ENCODE data around the gene PRKCB. TPM values are rescaled to one million over a fixed set of nuclear protein-coding genes. Genes with fewer than 3 reads are reported as not detected.
A peak's percentile ranks its signal among the peaks of the same experiment; 100 is the strongest.

The PRKCB gene
- total and polyA plus RNA-seq, 9 donors = 0.38 to 5.0 (median 1.2) TPM

DNA sequence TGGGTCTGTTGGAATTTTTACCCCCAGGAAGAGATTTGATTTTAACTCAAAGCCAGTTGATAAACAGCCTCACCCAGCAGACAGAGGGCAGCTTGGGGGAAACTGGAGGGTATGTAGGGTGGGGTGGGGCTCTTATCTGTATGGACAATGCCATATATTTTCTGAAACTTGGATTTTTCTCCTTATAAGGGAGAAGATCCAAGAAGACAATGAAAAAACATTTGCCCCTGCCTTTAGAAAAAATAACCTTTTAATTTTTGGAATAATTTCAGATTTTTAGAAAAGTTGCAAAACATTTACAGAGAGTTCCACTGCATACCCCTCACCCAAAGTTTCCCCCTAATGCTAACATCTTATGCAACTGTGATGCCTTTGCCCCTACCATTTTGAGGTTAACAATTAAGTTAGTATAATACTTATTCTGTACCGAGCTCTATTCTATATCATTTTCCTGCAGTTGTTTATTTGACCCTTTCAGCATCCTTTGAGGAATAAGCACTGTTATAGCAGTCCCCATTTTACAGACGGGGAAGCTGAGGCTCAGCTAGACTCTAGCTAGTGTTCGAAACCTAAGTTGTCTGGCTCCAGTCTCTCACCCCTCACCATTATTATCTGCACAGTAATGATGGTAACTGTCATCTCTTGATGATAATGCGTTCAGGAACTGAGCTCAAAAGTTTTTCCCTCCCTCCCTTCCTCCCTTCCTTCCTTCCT, 66.4 kb downstream of the PRKCB start:
- intact Hi-C loops (cut with DNase I) = no loop called here
- no peak overlapping the region for H3K4me3 ChIP-seq
- no peaks in the 10 kb centered on the region for H3K36me3 ChIP-seq
- WGBS, 3 donors = 65 to 78% (median 76%) methylated on average over 4 of the region's 4 CpGs
- TF ChIP-seq POLR2A (IDR thresholded peaks at IDR 0.05) (no peak), EP300 (IDR thresholded peaks at IDR 0.05) (no peak)
- TF ChIP-seq, protein P1, sequence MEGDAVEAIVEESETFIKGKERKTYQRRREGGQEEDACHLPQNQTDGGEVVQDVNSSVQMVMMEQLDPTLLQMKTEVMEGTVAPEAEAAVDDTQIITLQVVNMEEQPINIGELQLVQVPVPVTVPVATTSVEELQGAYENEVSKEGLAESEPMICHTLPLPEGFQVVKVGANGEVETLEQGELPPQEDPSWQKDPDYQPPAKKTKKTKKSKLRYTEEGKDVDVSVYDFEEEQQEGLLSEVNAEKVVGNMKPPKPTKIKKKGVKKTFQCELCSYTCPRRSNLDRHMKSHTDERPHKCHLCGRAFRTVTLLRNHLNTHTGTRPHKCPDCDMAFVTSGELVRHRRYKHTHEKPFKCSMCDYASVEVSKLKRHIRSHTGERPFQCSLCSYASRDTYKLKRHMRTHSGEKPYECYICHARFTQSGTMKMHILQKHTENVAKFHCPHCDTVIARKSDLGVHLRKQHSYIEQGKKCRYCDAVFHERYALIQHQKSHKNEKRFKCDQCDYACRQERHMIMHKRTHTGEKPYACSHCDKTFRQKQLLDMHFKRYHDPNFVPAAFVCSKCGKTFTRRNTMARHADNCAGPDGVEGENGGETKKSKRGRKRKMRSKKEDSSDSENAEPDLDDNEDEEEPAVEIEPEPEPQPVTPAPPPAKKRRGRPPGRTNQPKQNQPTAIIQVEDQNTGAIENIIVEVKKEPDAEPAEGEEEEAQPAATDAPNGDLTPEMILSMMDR (IDR thresholded peaks at IDR 0.05) = no peak
- no peaks in the 10 kb centered on the region for H3K27me3 ChIP-seq
- no peak overlapping the region for H3K27ac ChIP-seq
- no peaks in the 10 kb centered on the region for H3K4me1 ChIP-seq (ENCODE audit: insufficient read depth)
- no peak for DNase-seq
- H3K9me3 ChIP-seq = no peaks in the 10 kb centered on the region

GRCh38 chr16:23902748-23903414, 67.1 kb downstream of the PRKCB start:
- H3K27ac ChIP-seq = no peak overlapping the region

DNA sequence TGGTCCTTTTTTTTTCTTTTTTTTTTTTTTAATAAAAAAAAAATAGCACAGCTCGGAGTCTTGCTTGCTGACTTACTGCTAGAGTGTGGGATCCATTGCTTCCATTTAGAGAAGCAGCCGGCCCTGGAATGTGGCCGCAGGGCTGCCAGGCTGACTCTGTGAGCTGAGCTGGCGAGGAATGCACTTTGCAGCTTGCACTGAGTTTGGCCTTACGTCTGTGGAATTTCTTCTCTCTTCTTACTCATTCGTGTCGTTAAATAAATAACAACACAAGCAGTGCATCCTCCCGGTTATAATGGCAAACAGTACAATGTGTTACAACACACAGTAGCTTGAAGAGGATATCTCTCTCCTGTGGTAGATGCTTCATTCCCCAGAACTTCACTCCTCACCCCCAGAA, 69.2 kb downstream of the PRKCB start:
- intact Hi-C loops (cut with DNase I) = no loop called here
- no peaks in the 10 kb centered on the region for H3K36me3 ChIP-seq
- 6 to 9% (median 6%) methylated on average over 8 of the region's 8 CpGs for WGBS, 3 donors

More at GRCh38 chr16:23902748-23903414, 67.1 kb downstream of the PRKCB start:
- H3K27me3 ChIP-seq = no peaks in the 10 kb centered on the region
- H3K9me3 ChIP-seq = no peaks in the 10 kb centered on the region
- intact Hi-C loops (cut with DNase I) = no loop called here
- 45 to 66% (median 53%) methylated on average over 8 of the region's 8 CpGs for WGBS, 3 donors
- TF ChIP-seq POLR2A (IDR thresholded peaks at IDR 0.05) (no peak), EP300 (IDR thresholded peaks at IDR 0.05) (no peak)
- TF ChIP-seq, protein P1 (IDR thresholded peaks at IDR 0.05) = no peak
- no peak for DNase-seq
- H3K4me1 ChIP-seq (ENCODE audit: insufficient read depth) = no peaks in the 10 kb centered on the region
- no peak overlapping the region for H3K4me3 ChIP-seq
- no peaks in the 10 kb centered on the region for H3K36me3 ChIP-seq

DNA sequence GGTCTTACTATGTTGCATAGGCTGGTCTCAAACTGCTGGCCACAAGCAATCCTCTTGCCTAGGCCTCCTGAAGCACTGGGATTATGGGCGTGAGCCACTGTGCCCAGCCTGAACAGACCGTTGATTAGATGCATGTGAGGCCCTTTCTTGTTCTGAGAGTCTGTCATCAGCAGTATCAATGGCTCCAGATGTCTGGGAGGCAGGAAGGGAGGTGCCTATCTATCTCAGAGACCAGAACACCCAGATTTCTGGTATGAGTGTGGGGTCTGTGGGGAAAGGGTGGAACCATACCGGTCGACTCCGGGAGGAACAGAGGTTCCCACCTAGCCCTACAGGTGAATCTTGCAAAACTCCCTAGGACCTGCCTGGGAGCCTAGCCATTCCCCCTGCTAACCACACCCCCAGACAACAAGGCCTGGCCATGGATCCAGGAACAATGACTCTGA, 71.7 kb downstream of the PRKCB start:
- H3K27me3 ChIP-seq = no peaks in the 10 kb centered on the region
- no peak for DNase-seq
- H3K4me1 ChIP-seq (ENCODE audit: insufficient read depth) = no peaks in the 10 kb centered on the region
- H3K36me3 ChIP-seq = no peaks in the 10 kb centered on the region
- H3K4me3 ChIP-seq = no peak overlapping the region
- intact Hi-C loops (cut with DNase I) = no loop called here
- 61 to 75% (median 73%) methylated on average over 5 of the region's 5 CpGs for WGBS, 3 donors
- TF ChIP-seq, protein P1 (IDR thresholded peaks at IDR 0.05) = no peak
- TF ChIP-seq EP300 (IDR thresholded peaks at IDR 0.05) (no peak), POLR2A (IDR thresholded peaks at IDR 0.05) (no peak)
- H3K9me3 ChIP-seq = no peaks in the 10 kb centered on the region
- no peak overlapping the region for H3K27ac ChIP-seq

More for the DNA sequence above, 69.2 kb downstream of the PRKCB start:
- H3K4me1 ChIP-seq (ENCODE audit: insufficient read depth) = no peaks in the 10 kb centered on the region
- TF ChIP-seq EP300 (IDR thresholded peaks at IDR 0.05) (no peak), POLR2A (IDR thresholded peaks at IDR 0.05) (no peak)
- TF ChIP-seq, protein P1 (IDR thresholded peaks at IDR 0.05) = no peak
- peak in 2 of 5 donors; percentile 21 to 54 for DNase-seq
- H3K9me3 ChIP-seq = no peaks in the 10 kb centered on the region
- H3K27ac ChIP-seq = no peak overlapping the region
- no peak overlapping the region for H3K4me3 ChIP-seq
- no peaks in the 10 kb centered on the region for H3K27me3 ChIP-seq

All from ovary (tissue), 9 donors.